Endothelial cell of umbilical vein (primary cell): ENCODE measurements around the gene AADACL2. TPM values are rescaled to one million over a fixed set of nuclear protein-coding genes. Genes with fewer than 3 reads are reported as not detected.

Experiments used
- BruUV-seq: library from RNA; stranded (reverse); fragments of 400-500 nt; replicated peaks from 2 replicates; lab custom pipeline; 2021; lab: Mats Ljungman, UMichigan
- CTCF ChIA-PET: fragments of 300-600, 350-600 bp; sonication (Branson Sonifier 250); formaldehyde crosslinking; loops from one replicate; lab custom pipeline; 2021; ENCODE audit warnings: antibody characterized with exemption, inconsistent platforms; lab: Charles Lee
- POLR2A ChIA-PET: fragments of 300-600, 350-600 bp; sonication (Branson Sonifier 250); formaldehyde crosslinking; loops from one replicate; lab custom pipeline; 2021; ENCODE audit warnings: antibody characterized with exemption, inconsistent platforms; lab: Charles Lee
- DNase-seq: peaks from one replicate; pipeline ENCODE4 v3.0.0-alpha.2; 2011; ENCODE audit warnings: low read depth, low spot score
- FAIRE-seq: peaks from 2 replicates; lab custom pipeline; 2011; peaks lifted over from hg19 to GRCh38; lab: Jason Lieb, UNC
- H2AFZ ChIP-seq: 2 replicates; pipeline ENCODE4 v1.6.0; 2012; ENCODE audit warnings: low read depth, low read length, control low read depth, inconsistent platforms
- H3K27ac ChIP-seq: 2 replicates; pipeline ENCODE4 v1.5.1; 2011; ENCODE audit warnings: low read depth, mild to moderate bottlenecking, control low read depth, low read length, moderate library complexity; ENCODE audit not compliant: insufficient read depth
- H3K27me3 ChIP-seq, 2 experiments: 2 replicates each; pipeline versions ENCODE4 v1.6.0 to v1.6.1; 2011; ENCODE audit warnings: low read length in 2 of 2, mixed read lengths in 1 of 2; ENCODE audit not compliant: control insufficient read depth in 2 of 2, insufficient read depth in 2 of 2
- H3K36me3 ChIP-seq, 2 experiments: 2 replicates in 1 of 2; 3 replicates in 1 of 2; pipeline ENCODE4 v1.5.1; 2011; ENCODE audit warnings: low read length in 2 of 2, mild to moderate bottlenecking in 1 of 2, moderate library complexity in 1 of 2; ENCODE audit not compliant: control insufficient read depth in 2 of 2, insufficient read depth in 2 of 2; ENCODE audit errors: extremely low read depth in 1 of 2
- H3K4me1 ChIP-seq: 3 replicates; pipeline ENCODE4 v1.5.1; 2011; ENCODE audit warnings: mild to moderate bottlenecking, low read length; ENCODE audit not compliant: control insufficient read depth, insufficient read depth; ENCODE audit errors: extremely low read depth
- H3K4me2 ChIP-seq: 2 replicates; pipeline ENCODE4 v1.6.1; 2011; ENCODE audit warnings: low read length, control low read depth, mixed read lengths; ENCODE audit not compliant: insufficient read depth
- H3K4me3 ChIP-seq, 3 experiments: fragments of 200-600 bp in 1 of 3; sonication (generic), shearing (Covaris generic) in 1 of 3; replicated peaks in 1 of 3; 2 replicates each; pipeline ENCODE4 v1.5.1; 2011 to 2016; ENCODE audit warnings: control low read depth in 3 of 3, low read length in 3 of 3, mild to moderate bottlenecking in 2 of 3, inconsistent platforms in 1 of 3, low read depth in 1 of 3, moderate library complexity in 1 of 3; ENCODE audit not compliant: insufficient read depth in 1 of 3
- H3K79me2 ChIP-seq: 2 replicates; pipeline ENCODE4 v1.6.0; 2012; ENCODE audit warnings: low read length, inconsistent platforms; ENCODE audit not compliant: control insufficient read depth, insufficient read depth
- H3K9ac ChIP-seq: replicated peaks from 2 replicates; pipeline ENCODE3; 2011; ENCODE audit warnings: low read length, control low read depth; ENCODE audit not compliant: insufficient read depth; ENCODE audit errors: extremely low read depth
- H3K9me1 ChIP-seq: replicated peaks from 3 replicates; pipeline ENCODE4 v1.6.0; 2011; ENCODE audit warnings: mild to moderate bottlenecking, low read length; ENCODE audit not compliant: control insufficient read depth, insufficient read depth; ENCODE audit errors: extremely low read depth
- H3K9me3 ChIP-seq: replicated peaks from 2 replicates; pipeline ENCODE4 v1.5.1; 2012; ENCODE audit warnings: low read length, inconsistent platforms; ENCODE audit not compliant: control insufficient read depth, insufficient read depth
- H4K20me1 ChIP-seq: replicated peaks from 2 replicates; pipeline ENCODE3; 2011; ENCODE audit warnings: mild to moderate bottlenecking, low read length; ENCODE audit not compliant: control insufficient read depth, insufficient read depth; ENCODE audit errors: extremely low read depth
- EZH2 ChIP-seq: IDR thresholded peaks from 2 replicates; pipeline ENCODE4 v1.6.1; 2012; ENCODE audit warnings: borderline replicate concordance, low read depth, mild to moderate bottlenecking, moderate library complexity, low read length, inconsistent platforms; ENCODE audit not compliant: severe bottlenecking
- GATA2 ChIP-seq: IDR thresholded peaks from 2 replicates; pipeline ENCODE4 v1.7.0; 2011; ENCODE audit warnings: low read depth, mild to moderate bottlenecking, moderate library complexity, mixed read lengths, low read length; ENCODE audit not compliant: insufficient read length, insufficient read depth
- JUN ChIP-seq: IDR thresholded peaks from 2 replicates; pipeline ENCODE4 v1.6.1; 2011; ENCODE audit warnings: borderline replicate concordance, low read depth; ENCODE audit not compliant: insufficient read length, insufficient read depth
- POLR2AphosphoS5 ChIP-seq: IDR thresholded peaks from 2 replicates; pipeline ENCODE4 v1.6.1; 2012; ENCODE audit warnings: low read depth, mild to moderate bottlenecking, control low read depth, low read length, moderate library complexity; ENCODE audit not compliant: insufficient read depth
- dilution Hi-C: fragments of 300-500 bp; cut with MboI; formaldehyde crosslinking; loops from one replicate; pipeline ENCODE4 v1.15.0; 2019; ENCODE audit warnings: low sequenced_read_pairs; ENCODE audit not compliant: extremely low pct_ligation_motif_present
- intact Hi-C: fragments of 100-400 bp; cut with micrococcal nuclease; formaldehyde crosslinking; loops from one replicate; pipeline ENCODE4 v1.10.0; 2022
- polyA plus RNA-seq, 4 experiments: library from polyadenylated mRNA; depleted of rRNA in 3 of 4; stranded (reverse) in 3 of 4; unstranded in 1 of 4; fragments of >200 nt; gene quantifications; 2 replicates each; pipeline versions ENCODE4 v1.2.1 to v1.2.3, GENCODE V29; 2011 to 2012; ENCODE audit warnings: missing spikeins in 1 of 4
- total RNA-seq: library from RNA; stranded (reverse); gene quantifications from 2 replicates; pipeline ENCODE4 v1.2.3, GENCODE V29; 2021
- TF ChIP-seq, protein P1 (sequence below), 2 donors: IDR thresholded peaks; 1 replicate in 1 of 2; 2 replicates in 1 of 2; pipeline ENCODE4 v1.5.1; 2011; ENCODE audit warnings: low read length in 2 of 2, mild to moderate bottlenecking in 2 of 2, moderate library complexity in 2 of 2, control low read depth in 1 of 2, inconsistent platforms in 1 of 2, low read depth in 1 of 2; ENCODE audit not compliant: insufficient read depth in 1 of 2; ENCODE audit errors: extremely low read depth in 1 of 2
- TF ChIP-seq, protein P2 (sequence below): IDR thresholded peaks from 2 replicates; pipeline ENCODE4 v1.6.1; 2011; ENCODE audit not compliant: insufficient read depth, insufficient read length

The AADACL2 gene
- total and polyA plus RNA-seq, 2 donors (not counting 3 experiments of a cell fraction or from before 2014, with no cell fraction given): not detected

DNA sequence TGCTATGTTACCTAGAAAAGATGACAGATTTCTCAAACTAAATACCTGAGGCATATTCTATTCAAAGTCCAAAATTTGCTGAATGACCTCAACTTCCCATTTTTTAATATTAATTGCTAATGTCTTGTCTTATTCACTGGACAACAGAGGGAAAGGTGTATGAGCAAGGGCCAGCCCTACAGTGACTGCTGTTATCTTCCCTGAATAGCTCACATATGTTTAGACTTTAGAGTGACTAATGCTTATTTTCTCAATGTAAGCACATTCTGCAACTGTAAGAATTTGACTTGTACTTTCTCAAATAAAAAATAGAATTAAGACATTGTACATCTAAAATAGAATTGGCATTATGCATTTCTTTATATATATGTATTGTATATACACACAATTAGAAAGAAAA is 26.5 kb upstream of the AADACL2 start:
- Histone ChIP-seq H3K4me1 (no peaks in the 10 kb centered on the region), H3K27ac (no peak overlapping the region), H3K9ac (no peak overlapping the region), H3K4me3 (no peak overlapping the region), H3K27me3 (no peaks in the 10 kb centered on the region), H3K79me2 (no peaks in the 10 kb centered on the region), H3K4me2 (no peak overlapping the region), H3K9me3 (no peaks in the 10 kb centered on the region), H3K9me1 (no peaks in the 10 kb centered on the region), H2AFZ (no peak overlapping the region), H4K20me1 (no peaks in the 10 kb centered on the region), H3K36me3 (no peaks in the 10 kb centered on the region)
- dilution Hi-C loops: no loop called here
- intact Hi-C loops: no loop called here
- no peak for TF ChIP-seq GATA2
- TF ChIP-seq JUN: no peak
- TF ChIP-seq, protein P1, sequence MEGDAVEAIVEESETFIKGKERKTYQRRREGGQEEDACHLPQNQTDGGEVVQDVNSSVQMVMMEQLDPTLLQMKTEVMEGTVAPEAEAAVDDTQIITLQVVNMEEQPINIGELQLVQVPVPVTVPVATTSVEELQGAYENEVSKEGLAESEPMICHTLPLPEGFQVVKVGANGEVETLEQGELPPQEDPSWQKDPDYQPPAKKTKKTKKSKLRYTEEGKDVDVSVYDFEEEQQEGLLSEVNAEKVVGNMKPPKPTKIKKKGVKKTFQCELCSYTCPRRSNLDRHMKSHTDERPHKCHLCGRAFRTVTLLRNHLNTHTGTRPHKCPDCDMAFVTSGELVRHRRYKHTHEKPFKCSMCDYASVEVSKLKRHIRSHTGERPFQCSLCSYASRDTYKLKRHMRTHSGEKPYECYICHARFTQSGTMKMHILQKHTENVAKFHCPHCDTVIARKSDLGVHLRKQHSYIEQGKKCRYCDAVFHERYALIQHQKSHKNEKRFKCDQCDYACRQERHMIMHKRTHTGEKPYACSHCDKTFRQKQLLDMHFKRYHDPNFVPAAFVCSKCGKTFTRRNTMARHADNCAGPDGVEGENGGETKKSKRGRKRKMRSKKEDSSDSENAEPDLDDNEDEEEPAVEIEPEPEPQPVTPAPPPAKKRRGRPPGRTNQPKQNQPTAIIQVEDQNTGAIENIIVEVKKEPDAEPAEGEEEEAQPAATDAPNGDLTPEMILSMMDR (IDR thresholded peaks at IDR 0.05; ENCODE audit: extremely low read depth in 1 of 2, insufficient read depth in 1 of 2, low read depth in 1 of 2, low read length in 2 of 2): no peak
- TF ChIP-seq, protein P2, sequence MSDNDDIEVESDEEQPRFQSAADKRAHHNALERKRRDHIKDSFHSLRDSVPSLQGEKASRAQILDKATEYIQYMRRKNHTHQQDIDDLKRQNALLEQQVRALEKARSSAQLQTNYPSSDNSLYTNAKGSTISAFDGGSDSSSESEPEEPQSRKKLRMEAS: no peak
- TF ChIP-seq POLR2AphosphoS5: no peak
- no peak for TF ChIP-seq EZH2
- ChIA-PET CTCF (interaction anchor here (0.8 to 1.1 kb wide), 2 partner anchors 11 to 12 kb away, joined by 3 to 4 read pairs; no protein-coding TSS in a partner anchor), POLR2A (no interaction called here)
- BruUV-seq: no TSS peak
- FAIRE-seq (no peak), DNase-seq (no peak)
